HG02678 (cell line): ENCODE data around the gene KLK2.
A peak's percentile ranks its signal among the peaks of the same experiment; 100 is the strongest.
"Not testable (repeated sequence)": the region's sequence is repeated elsewhere in the genome, so short reads cannot be mapped to it uniquely, and the experiment has no call there.

Experiments used
- ATAC-seq: cut with Tn5 transposase; IDR thresholded peaks from one replicate; pipeline ENCODE4 v1.9.1; 2021; ENCODE audit warnings: mild to moderate bottlenecking, moderate library complexity; ENCODE audit not compliant: unreplicated experiment

Gene KLK2

GRCh38 chr19:50891253-50891625, 18.0 kb downstream of the KLK2 start:
- no peak for ATAC-seq

- no peak for ATAC-seq
These were observed 20.0 kb downstream of the KLK2 start for GRCh38 chr19:50893047-50893736.

- ATAC-seq = no peak
These were observed 21.5 kb downstream of the KLK2 start for GRCh38 chr19:50894478-50895356.

GRCh38 chr19:50896089-50896590, 22.9 kb downstream of the KLK2 start:
- ATAC-seq = not testable (repeated sequence)

GRCh38 chr19:50896591-50897190, 23.5 kb downstream of the KLK2 start:
- peak; percentile 89 for ATAC-seq

GRCh38 chr19:50897191-50897607, 24.0 kb downstream of the KLK2 start:
- no peak for ATAC-seq

- no peak for ATAC-seq
These were observed 24.4 kb downstream of the KLK2 start for GRCh38 chr19:50897612-50898011.

GRCh38 chr19:50898018-50898417, 24.8 kb downstream of the KLK2 start:
- no peak for ATAC-seq

GRCh38 chr19:50899569-50899968, 26.3 kb downstream of the KLK2 start:
- no peak for ATAC-seq

GRCh38 chr19:50902640-50903039, 29.4 kb downstream of the KLK2 start:
- no peak for ATAC-seq

- no peak for ATAC-seq
These were observed 33.0 kb downstream of the KLK2 start for GRCh38 chr19:50906217-50906616.

GRCh38 chr19:50908336-50908735, 35.1 kb downstream of the KLK2 start:
- ATAC-seq = no peak

GRCh38 chr19:50909240-50910070, 36.2 kb downstream of the KLK2 start:
- no peak for ATAC-seq

- ATAC-seq = no peak
These were observed 37.5 kb downstream of the KLK2 start for GRCh38 chr19:50910722-50911121.

- ATAC-seq = no peak
These were observed 38.2 kb downstream of the KLK2 start, which contains the start of gene KLK4 for GRCh38 chr19:50911206-50912101. Gene KLK4 (minus strand): TSS chr19:50911395. CDS start chr19:50910738, 657 bp downstream.

- no peak for ATAC-seq
These were observed 38.9 kb downstream of the KLK2 start for GRCh38 chr19:50912102-50912599.

GRCh38 chr19:50912727-50913716, 39.8 kb downstream of the KLK2 start:
- ATAC-seq = no peak

- no peak for ATAC-seq
These were observed 42.8 kb downstream of the KLK2 start for GRCh38 chr19:50916069-50916468.
